Cardiac fibroblast (primary cell): Measurements from ENCODE around the gene ZNF69.
"Not testable (repeated sequence)": the region's sequence is repeated elsewhere in the genome, so short reads cannot be mapped to it uniquely, and the experiment has no call there.

Source experiments
- DNase-seq, 2 donors: peaks; one replicate each; pipeline versions ENCODE4 v3.0.0 to v3.0.0-alpha.2; 2010; ENCODE audit warnings: low read depth in 2 of 2
- H3K4me3 ChIP-seq, 2 donors: replicated peaks in 1 of 2; 1 replicate in 1 of 2; 2 replicates in 1 of 2; pipeline ENCODE4 v1.5.1; 2011; ENCODE audit warnings: low read depth in 2 of 2, low read length in 2 of 2, mild to moderate bottlenecking in 2 of 2, moderate library complexity in 1 of 2
- TF ChIP-seq, protein P1 (sequence below): IDR thresholded peaks from one replicate; pipeline ENCODE4 v1.5.1; 2011; ENCODE audit warnings: low read depth, mild to moderate bottlenecking, low read length, inconsistent platforms

Gene ZNF69

DNA sequence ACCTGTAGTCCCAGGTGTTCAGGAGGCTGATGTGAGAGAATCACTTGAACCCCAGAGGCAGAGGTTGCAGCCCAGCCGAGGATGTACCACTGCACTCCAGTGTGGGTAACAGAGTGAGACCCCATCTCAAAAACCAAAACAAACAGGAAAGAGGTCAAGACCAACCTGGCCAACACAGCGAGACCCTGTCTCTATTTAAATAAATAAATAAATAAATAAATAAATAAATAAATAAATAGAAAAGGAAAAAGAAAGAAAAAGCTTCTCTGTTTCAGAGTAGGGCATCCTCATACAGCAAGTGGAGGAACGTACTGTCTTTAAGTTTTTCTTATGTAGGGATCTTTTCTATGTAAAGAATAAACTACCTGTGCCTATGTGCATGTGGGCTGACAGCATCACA, 39.6 kb downstream of the ZNF69 start:
- TF ChIP-seq, protein P1, sequence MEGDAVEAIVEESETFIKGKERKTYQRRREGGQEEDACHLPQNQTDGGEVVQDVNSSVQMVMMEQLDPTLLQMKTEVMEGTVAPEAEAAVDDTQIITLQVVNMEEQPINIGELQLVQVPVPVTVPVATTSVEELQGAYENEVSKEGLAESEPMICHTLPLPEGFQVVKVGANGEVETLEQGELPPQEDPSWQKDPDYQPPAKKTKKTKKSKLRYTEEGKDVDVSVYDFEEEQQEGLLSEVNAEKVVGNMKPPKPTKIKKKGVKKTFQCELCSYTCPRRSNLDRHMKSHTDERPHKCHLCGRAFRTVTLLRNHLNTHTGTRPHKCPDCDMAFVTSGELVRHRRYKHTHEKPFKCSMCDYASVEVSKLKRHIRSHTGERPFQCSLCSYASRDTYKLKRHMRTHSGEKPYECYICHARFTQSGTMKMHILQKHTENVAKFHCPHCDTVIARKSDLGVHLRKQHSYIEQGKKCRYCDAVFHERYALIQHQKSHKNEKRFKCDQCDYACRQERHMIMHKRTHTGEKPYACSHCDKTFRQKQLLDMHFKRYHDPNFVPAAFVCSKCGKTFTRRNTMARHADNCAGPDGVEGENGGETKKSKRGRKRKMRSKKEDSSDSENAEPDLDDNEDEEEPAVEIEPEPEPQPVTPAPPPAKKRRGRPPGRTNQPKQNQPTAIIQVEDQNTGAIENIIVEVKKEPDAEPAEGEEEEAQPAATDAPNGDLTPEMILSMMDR: no peak
- H3K4me3 ChIP-seq: no peak overlapping the region
- DNase-seq: no peak

DNA sequence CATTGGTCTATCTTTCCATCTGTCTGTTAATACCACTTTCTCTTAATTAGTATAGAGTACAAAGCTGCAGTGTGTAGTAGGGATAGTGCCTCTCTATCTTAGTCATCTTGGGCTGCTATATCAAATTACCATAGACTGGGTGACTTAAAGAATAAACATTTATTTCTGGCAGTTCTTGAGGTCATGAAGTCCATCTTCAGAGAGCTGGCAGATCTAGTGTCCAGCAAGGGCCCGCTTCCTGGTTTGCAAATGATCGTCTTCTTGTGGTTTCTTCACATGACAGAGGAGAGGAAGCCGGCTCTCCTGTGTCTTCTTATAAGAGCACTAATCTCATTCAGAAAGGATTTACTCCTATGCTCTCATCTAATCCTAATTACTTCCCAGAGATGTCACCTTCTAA, 43.5 kb downstream of the ZNF69 start:
- no peak overlapping the region for H3K4me3 ChIP-seq
- TF ChIP-seq, protein P1: no peak
- peak in 1 of 2 donors; percentile 40 for DNase-seq

DNA sequence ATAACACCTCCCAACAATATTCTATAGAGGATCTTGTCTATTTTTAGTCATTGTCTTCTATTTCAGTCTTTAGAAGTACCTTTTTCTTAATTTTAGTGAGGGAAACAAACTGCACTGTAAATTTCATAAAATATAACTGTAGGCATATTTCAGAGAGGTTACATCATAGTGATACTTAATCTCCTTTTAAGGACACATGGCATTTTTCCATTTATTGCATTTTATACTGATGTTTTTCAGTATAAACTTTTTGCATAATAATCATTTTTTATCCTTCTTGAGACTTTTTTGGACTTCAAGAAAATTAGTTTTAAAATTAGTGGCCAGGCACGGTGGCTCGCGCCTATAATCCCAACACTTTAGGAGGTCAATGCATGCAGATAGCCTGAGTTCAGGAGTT, 43.9 kb downstream of the ZNF69 start:
- DNase-seq: no peak
- no peak overlapping the region for H3K4me3 ChIP-seq
- TF ChIP-seq, protein P1: no peak

DNA sequence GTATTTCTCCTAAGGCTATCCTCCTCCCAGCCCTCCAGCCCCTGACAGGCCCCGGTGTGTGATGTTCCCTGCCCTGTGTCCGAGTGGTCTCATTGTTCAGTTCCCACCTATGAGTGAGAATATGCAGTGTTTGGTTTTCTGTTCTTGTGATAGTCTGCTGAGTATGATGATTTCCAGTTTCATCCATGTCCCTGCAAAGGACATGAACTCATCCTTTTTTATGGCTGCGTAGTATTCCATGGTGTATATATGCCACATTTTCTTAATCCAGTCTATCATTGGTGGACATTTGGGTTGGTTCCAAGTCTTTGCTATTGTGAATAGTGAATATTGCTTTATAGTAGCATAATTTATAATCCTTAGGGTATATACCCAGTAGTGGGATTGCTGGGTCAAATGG, 48.2 kb downstream of the ZNF69 start:
- H3K4me3 ChIP-seq, DNase-seq: not testable (repeated sequence)

DNA sequence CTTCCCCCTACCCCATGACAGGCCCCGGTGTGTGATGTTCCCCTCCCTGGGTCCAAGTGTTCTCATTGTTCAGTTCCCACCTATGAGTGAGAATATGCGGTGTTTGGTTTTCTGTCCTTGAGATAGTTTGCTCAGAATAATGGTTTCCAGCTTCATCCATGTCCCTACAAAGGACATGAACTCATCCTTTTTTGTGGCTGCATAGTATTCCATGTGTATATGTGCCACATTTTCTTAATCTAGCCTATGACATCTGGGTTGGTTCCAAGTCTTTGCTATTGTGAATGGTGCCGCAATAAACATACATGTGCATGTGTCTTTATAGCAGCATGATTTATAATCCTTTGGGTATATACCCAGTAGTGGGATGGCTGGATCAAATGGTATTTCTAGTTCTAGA, 50.8 kb downstream of the ZNF69 start:
- not testable (repeated sequence) for DNase-seq, H3K4me3 ChIP-seq

DNA sequence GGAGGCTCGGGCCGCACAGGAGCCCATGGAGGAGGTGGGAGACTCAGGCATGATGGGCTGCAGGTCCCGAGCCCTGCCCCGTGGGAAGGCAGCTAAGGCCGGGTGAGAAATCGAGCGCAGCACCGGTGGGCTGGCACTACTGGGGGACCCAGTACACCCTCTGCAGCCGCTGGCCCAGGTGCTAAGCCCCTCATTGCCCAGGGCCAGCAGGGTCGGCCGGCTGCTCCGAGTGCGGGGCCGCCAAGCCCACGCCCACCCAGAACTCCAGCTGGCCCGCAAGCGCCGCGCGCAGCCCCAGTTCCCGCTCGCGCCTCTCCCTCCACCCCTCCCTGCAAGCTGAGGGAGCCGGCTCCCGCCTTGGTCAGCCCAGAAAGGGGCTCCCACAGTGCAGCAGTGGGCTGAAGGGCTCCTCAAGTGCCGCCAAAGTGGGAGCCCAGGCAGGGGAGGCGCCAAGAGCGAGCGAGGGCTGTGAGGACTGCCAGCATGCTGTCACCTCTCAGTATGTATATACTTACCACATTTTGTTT, 53.8 kb downstream of the ZNF69 start:
- not testable (repeated sequence) for DNase-seq, H3K4me3 ChIP-seq

DNA sequence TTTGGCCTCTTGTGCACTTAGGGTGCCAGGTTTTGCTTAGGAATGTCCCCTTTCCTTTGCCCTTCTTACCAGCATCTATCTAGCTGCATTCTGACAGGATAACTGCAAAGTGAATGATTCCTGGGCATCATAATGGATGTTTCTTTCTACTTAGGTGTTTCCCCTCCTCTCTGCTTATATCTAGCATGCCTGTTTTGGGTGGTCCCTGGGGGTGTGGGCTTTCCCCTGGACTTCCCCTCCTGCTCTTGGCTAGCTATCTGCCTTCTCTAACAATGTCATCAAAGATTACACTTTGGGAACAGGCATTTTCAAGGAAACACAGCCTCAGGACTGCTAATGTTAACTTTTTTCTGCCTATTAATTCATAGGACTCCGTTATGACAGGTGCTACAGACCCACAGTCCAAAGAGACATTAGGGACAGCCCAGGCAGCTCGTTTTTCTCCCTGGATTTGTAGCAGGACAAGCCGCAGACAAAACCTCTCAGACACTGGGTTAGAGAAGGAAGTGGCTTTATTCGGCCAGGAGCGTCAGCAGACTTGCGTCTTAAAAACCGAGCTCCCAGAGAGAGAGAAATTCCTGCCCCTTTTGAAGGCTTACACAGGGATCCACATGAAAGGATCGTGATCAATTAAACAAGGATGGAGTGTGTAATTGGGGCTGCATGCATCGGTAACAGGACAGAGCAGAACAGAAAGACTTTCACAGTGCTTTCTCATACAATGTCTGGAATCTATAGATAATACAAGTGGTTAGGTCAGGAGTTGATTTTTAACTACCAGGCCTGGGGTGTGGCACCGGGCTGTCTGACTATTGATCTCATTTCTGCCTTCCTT, 54.6 kb downstream of the ZNF69 start:
- TF ChIP-seq, protein P1: no peak
- DNase-seq: no peak
- H3K4me3 ChIP-seq: no peak overlapping the region

DNA sequence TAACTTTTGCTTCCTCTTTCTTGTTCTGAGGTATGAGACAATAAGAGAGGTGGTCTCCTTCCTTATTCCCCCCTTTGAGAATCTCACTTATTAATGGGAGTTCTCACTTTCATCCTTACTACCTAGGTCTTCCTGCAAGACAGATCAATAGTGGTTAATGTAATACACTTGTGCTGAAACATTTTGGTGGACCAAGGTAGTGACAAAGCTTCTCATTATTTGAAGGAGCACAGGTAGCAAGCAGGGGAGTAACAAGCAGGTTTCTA, 55.2 kb downstream of the ZNF69 start:
- H3K4me3 ChIP-seq: no peak overlapping the region
- TF ChIP-seq, protein P1: no peak
- peak in 1 of 2 donors; percentile 9 for DNase-seq
